ENCODE data around the gene AKAP12.

DNA sequence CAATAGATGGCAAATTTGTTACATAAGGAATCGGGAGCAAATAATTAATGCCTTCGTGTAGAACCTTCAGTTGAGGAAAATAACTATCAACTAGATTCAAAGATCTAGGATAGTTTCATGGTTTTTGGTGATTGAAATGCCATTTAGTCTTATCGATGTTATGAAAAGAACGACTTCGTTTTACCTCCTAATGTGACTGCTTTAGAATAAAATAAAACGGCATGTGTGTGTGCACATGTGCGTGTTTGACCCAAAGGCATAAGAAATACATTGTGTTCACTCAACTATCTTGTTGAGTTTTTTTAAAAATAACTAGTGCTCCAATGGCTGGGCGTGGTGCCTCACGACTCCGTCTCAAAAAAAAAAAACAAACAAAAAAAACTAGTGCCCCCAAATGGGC, 114.0 kb downstream of the AKAP12 start:
- TF ChIP-seq, protein P1, sequence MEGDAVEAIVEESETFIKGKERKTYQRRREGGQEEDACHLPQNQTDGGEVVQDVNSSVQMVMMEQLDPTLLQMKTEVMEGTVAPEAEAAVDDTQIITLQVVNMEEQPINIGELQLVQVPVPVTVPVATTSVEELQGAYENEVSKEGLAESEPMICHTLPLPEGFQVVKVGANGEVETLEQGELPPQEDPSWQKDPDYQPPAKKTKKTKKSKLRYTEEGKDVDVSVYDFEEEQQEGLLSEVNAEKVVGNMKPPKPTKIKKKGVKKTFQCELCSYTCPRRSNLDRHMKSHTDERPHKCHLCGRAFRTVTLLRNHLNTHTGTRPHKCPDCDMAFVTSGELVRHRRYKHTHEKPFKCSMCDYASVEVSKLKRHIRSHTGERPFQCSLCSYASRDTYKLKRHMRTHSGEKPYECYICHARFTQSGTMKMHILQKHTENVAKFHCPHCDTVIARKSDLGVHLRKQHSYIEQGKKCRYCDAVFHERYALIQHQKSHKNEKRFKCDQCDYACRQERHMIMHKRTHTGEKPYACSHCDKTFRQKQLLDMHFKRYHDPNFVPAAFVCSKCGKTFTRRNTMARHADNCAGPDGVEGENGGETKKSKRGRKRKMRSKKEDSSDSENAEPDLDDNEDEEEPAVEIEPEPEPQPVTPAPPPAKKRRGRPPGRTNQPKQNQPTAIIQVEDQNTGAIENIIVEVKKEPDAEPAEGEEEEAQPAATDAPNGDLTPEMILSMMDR (IDR thresholded peaks at IDR 0.05), result no peak
- TF ChIP-seq POLR2A (IDR thresholded peaks at IDR 0.05), result no peak
